MG63 (cell line): ENCODE results near the gene HEMK1. TPM values are rescaled to one million over a fixed set of nuclear protein-coding genes. Genes with fewer than 3 reads are reported as not detected.
A peak's percentile ranks its signal among the peaks of the same experiment; 100 is the strongest.

ENCODE experiments used
- DNase-seq: peaks from one replicate; pipeline ENCODE4 v3.0.0-alpha.2; 2020
- H3K27me3 ChIP-seq: fragments of 250-450 bp; sonication (Bioruptor Pico); 2 replicates; pipeline ENCODE4 v1.5.1; 2020; ENCODE audit warnings: mild to moderate bottlenecking, moderate library complexity
- H3K36me3 ChIP-seq: fragments of 250-450 bp; sonication (Bioruptor Pico); 2 replicates; pipeline ENCODE4 v1.5.1; 2020; ENCODE audit warnings: mild to moderate bottlenecking, moderate library complexity
- H3K4me3 ChIP-seq: fragments of 250-450 bp; sonication (Bioruptor Pico); 2 replicates; pipeline ENCODE4 v1.5.1; 2020; ENCODE audit warnings: mild to moderate bottlenecking, moderate library complexity
- H3K9me3 ChIP-seq: fragments of 250-450 bp; sonication (Bioruptor Pico); 2 replicates; pipeline ENCODE4 v1.5.1; 2020; ENCODE audit warnings: mild to moderate bottlenecking, moderate library complexity
- total RNA-seq: library from RNA; depleted of rRNA; stranded (reverse); fragments of >200 nt; shearing (Covaris generic); gene quantifications from 2 replicates; pipeline ENCODE4 v1.2.3, GENCODE V29; 2014; ENCODE audit warnings: low replicate concordance; rRNA removed

Gene HEMK1, protein sequence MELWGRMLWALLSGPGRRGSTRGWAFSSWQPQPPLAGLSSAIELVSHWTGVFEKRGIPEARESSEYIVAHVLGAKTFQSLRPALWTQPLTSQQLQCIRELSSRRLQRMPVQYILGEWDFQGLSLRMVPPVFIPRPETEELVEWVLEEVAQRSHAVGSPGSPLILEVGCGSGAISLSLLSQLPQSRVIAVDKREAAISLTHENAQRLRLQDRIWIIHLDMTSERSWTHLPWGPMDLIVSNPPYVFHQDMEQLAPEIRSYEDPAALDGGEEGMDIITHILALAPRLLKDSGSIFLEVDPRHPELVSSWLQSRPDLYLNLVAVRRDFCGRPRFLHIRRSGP
- total RNA-seq, result 4.3 and 23.3 TPM in 2 replicates

DNA sequence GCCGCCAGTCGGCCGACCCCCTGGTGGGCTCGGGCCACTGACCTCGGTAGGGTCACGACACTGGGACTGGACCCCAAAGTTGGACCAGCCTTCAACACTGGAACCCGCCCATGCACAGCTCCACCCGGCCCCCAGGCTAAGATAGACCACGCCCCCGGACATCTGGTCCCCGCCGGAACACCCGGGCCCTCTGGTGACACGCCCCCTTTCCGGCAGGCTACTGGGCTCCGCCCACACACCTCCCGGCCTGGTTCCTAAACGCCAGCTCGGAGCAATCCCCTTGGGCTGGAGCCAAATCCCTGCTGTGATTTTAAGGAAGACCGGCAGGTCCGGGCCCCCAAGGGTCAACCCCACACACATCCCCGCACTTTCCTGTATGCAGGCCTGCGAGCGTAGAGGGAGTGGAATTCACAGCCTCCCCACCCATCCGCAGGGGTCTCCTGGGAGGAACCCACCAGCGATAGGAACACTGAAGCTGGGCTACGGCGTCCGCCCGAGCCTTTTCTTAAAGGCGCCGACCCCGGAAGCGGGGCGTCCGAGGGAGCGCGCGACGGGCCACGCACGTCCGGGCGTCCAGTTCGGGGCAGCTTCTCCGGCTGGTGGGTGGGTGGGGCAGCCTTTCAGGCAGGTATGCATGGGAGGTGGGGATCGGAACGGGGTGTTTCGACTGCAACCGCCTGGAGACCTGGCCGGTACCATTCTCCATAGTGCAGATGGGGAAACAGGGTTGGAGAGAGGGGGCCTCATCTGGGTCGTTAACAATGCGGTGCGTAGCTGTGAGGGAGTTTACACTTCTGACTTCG is at the start of gene HEMK1:
TSS of gene HEMK1 (plus strand) at position 576 of the 803 bp plus-strand sequence. CDS start 1,583 bp downstream, outside the sequence.
- Histone ChIP-seq H3K4me3 (peak within 1 kb of the TSS; percentile 82), H3K27me3 (no peaks in the 10 kb centered on the region), H3K9me3 (no peaks in the 10 kb centered on the region), H3K36me3 (peaks cover 3% of the 10 kb centered on the region; the same call in 1 of the 2 replicates)
- DNase-seq, result peak; percentile 93

DNA sequence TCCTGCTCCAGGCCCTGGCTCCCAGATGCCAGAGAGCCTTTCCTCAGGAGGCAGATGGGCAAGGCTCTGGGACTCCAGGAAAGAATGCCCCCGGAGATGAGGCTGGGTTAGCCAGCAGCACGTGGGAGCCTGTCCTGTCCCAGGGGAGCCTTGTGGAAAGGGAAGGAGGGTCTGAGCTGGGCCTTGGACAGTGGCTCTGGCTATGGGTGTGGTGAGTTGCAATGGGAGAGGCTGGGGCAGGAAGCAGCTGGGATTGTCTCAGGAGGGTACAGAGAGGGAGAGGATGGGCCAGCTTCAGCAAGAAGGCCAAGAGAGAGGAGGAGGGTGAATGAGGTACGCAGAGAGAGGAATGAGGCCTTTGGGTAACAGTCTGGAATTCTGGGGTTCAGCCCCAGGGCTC is 48.5 kb upstream of the HEMK1 start:
- no peaks in the 10 kb centered on the region for H3K36me3 ChIP-seq
- H3K4me3 ChIP-seq, result no peak overlapping the region
- H3K9me3 ChIP-seq, result no peaks in the 10 kb centered on the region
- DNase-seq, result no peak
- H3K27me3 ChIP-seq, result no peaks in the 10 kb centered on the region

DNA sequence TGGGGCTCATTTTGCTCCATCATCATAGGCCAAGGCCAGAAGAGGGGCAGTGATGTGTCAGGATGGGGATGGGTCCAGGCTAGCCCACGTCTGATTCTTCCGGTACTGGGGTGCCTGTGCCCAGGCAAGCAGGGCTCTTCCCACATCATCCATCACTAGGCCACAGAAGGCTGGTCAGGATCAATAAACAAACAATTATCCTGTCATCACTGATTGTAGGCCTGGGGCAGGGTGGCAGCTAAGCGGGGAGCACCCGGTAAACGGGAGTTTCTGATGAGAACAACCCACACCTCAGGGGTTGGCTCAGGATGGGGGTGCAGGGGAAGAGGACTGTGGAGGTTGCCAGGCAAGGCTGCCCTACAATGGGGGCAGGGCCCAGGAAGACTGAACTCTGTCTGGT is 47.8 kb upstream of the HEMK1 start:
- Histone ChIP-seq H3K27me3 (no peaks in the 10 kb centered on the region), H3K9me3 (no peaks in the 10 kb centered on the region), H3K36me3 (no peaks in the 10 kb centered on the region), H3K4me3 (no peak overlapping the region)
- no peak for DNase-seq

DNA sequence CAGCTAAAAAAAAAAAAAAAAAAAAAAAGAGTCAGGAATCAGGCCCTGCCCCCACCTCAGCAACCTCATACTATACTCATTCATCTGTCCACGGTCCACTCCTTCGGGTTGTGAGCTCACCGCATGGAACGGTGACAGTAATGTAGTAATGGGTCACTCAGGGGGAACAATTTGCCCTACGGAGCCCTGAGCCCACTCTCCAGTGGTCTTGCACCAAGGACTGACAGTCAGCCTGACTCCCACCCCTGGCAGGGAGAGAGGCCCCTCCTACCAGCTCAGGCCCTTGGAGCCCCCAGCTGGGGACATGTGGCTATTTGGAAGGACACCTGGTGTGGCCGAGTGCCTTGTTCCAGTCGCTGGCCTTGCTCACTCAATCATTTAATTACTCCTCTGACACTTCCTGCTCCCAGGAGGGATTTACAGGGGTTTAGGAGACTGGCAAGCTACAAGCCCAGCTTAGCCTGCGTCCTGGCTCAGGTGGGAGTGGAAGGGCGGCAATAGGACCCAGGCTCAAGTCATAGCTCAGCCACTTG is 46.0 kb upstream of the HEMK1 start:
- no peak for DNase-seq
- H3K36me3 ChIP-seq, result no peaks in the 10 kb centered on the region
- H3K4me3 ChIP-seq, result no peak overlapping the region
- H3K9me3 ChIP-seq, result no peaks in the 10 kb centered on the region
- no peaks in the 10 kb centered on the region for H3K27me3 ChIP-seq

DNA sequence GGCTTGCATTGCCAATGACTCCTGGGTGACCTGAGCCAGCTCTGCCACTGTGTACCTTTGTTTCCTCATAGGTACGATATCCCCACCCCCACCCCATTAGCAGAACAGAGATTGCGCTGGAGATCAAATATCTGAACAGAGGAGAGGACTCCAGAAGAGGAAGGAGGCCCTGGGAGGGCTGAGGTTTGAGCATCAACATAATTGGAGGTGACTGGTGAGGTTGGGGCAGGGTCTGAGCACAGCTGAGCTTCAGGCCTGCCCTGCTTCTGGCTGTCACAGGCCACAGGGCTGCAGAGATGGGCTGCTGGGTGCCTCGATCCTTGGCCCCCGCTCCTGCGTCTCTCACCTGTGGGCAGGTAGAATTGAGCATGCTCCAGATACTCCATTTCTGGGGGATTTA is 44.6 kb upstream of the HEMK1 start:
- H3K36me3 ChIP-seq, result no peaks in the 10 kb centered on the region
- no peak for DNase-seq
- no peak overlapping the region for H3K4me3 ChIP-seq
- H3K27me3 ChIP-seq, result no peaks in the 10 kb centered on the region
- H3K9me3 ChIP-seq, result no peaks in the 10 kb centered on the region

DNA sequence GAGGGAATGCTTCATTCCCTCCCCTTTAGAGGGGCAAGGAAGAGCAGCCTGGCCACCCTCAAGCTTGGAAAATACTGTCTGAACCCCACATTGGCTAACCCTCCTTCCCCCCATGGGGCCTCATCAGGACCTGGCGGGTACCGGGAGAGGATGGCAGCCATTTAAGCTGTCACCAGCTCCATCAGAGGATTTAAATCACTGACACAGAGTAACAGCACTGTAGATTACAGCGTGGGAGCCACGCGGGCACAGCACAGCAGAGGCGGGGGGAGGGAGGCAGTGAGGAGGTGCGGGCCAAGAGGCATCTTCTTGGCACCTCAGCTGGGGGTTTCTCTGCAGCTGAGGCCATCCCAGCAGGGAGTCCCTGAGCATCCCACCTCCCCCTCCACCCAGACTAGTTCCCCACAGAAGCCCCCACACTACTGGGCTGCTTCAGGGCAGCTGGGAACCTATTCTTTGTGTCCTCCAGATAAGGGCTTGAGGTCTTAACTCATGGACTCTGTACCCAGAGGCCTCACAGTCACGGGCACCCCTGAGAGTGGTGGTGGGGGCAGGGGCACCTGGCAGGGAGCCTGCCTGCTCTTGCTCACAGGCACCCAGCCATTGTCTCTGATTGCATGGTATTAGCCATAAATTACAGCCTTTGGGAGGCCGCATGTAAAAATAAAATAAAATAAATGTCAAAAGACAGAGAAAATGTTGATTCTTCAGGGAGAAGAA is 44.0 kb upstream of the HEMK1 start:
- Histone ChIP-seq H3K27me3 (no peaks in the 10 kb centered on the region), H3K9me3 (no peaks in the 10 kb centered on the region), H3K36me3 (no peaks in the 10 kb centered on the region), H3K4me3 (no peak overlapping the region)
- DNase-seq, result no peak

DNA sequence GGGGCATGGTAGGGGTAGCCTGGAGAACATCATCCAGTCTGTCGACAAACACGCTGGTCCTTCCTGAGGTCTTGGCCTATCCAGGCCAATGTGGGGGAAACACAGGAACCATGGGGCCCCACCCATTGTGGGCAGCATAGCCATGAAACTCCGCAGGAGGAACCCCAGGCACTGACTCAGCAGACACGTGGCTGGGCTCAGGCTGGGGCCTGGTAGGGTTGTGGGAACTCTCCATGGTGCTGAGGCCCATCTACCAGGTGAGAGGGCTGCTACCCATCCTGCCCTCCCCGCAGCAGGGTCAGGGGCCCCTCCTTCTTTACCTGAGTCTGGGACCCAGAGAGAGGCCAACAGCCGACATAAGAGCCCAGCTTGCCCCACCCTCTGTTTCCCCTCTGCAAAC is 43.3 kb upstream of the HEMK1 start:
- Histone ChIP-seq H3K27me3 (no peaks in the 10 kb centered on the region), H3K36me3 (no peaks in the 10 kb centered on the region), H3K4me3 (no peak overlapping the region), H3K9me3 (no peaks in the 10 kb centered on the region)
- DNase-seq, result peak; percentile 24

DNA sequence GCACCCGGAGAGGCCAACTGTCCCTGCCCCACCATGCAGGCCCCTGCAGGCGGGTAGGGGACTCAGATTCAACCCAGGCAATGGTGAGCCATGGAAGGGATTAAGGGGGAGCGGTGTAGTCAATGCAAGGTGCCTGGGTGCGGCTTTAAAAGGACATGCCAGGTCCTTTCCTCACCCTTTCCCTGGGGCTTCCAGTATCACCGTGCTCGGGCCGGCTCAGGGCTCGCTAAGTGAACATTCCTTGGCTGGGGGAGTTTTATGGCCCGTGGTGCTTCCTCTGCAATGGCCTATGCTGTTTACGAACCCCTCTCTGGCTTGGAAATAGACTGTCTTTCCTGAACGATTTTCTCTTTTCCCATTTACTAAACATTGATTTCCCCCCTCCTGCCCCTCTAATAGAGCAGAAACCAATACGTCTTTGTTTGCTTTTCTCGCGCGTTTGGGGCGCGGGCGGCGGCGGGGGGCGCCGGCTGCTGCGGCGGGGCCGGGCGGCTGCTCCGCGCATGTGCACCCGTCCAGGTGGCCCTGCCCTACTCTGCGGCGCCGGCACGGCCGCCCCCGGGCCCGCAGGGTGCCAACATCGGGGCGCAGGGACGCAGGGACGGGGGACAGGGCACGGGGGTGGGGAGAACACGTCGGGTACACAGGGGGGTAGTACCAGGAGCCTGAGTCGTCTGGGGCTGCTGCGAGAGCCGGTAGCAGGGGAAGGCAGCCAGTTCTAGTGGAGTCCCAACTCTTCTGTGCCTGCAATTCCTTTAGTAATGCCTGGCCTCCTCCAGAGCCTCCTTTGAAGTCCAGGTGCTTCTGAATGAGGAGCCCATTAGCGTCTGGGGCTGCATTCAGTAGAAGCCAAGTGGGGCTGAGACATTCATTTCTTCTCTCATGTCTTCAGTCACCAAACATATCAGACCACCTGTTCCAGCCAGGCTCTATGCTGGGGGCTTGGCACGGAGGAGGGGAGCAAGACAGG is 39.0 kb upstream of the HEMK1 start:
- H3K36me3 ChIP-seq, result no peaks in the 10 kb centered on the region
- H3K27me3 ChIP-seq, result no peaks in the 10 kb centered on the region
- no peak overlapping the region for H3K4me3 ChIP-seq
- no peak for DNase-seq
- H3K9me3 ChIP-seq, result no peaks in the 10 kb centered on the region

DNA sequence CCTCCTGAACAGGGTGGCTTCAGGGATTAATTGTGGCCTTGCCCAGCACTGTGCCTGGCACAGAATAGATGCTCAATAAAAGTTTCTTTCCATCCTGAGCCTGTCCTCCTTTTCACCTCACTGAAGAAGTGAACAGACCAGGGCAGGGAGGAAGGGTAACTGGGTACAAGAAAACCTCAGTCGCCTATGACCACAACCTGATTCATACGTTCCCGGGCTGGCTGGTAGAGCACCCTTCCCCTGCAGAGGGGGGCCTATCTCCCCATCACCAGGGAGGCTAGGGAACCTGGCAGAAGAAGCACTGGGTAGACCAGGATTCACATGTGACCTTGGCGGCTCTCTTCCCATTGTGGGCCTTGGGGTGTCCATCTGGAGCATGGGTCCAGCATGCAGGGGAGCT is 38.1 kb upstream of the HEMK1 start:
- no peaks in the 10 kb centered on the region for H3K27me3 ChIP-seq
- no peak overlapping the region for H3K4me3 ChIP-seq
- no peak for DNase-seq
- H3K9me3 ChIP-seq, result no peaks in the 10 kb centered on the region
- no peaks in the 10 kb centered on the region for H3K36me3 ChIP-seq

DNA sequence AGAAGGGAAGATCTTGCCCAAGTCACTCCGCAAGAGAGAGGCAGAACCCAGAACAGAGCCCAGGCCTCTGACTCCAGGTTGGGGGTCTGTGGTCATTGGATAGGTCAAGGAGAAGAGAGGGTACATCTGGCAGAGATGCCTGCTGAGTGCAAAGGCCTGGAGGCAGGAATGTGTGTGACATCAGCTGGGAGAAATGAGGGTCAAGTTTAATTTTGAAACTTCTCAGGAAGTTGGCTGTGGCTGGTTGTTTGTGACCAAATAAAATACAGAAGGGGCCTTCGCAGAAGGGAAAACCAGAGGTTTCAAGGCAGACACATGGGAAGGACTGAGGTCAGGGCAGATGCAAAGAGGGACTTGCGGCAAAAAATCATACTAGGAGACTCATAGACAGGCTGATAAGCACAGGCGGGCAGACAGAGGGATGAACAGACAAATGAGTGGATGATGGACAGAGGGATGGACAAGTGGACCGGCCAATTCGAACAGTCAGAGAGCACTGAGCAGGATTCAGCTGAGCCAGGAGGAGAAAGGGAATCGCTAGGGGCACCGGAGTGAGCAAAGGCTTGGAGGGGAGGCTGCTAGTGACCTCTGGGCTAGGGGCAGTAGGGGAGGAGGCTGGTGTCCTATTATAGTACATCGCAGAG is 37.1 kb upstream of the HEMK1 start:
- no peak for DNase-seq
- Histone ChIP-seq H3K27me3 (no peaks in the 10 kb centered on the region), H3K4me3 (no peak overlapping the region), H3K36me3 (no peaks in the 10 kb centered on the region), H3K9me3 (no peaks in the 10 kb centered on the region)

DNA sequence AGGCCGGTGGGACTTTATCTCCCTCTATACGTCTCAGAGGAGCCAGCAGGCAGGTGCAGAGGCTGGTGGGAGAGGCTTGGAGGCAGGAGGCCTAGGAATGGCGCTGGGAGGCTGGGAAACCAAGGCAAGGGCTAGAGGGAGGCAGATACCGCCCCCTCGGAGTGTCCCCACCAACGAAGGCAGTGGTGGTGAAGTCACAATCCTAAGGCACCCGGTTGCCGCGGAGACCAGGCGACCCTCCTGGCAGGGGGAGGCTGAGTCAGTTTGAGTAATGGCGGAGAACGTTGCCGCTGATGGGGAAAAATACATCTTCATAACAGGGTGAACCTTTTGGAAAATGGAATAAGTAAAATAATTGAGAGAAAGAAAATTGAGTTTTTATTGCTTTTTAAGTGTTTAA is 36.0 kb upstream of the HEMK1 start:
- DNase-seq, result no peak
- Histone ChIP-seq H3K36me3 (no peaks in the 10 kb centered on the region), H3K9me3 (no peaks in the 10 kb centered on the region), H3K27me3 (no peaks in the 10 kb centered on the region), H3K4me3 (no peak overlapping the region)

DNA sequence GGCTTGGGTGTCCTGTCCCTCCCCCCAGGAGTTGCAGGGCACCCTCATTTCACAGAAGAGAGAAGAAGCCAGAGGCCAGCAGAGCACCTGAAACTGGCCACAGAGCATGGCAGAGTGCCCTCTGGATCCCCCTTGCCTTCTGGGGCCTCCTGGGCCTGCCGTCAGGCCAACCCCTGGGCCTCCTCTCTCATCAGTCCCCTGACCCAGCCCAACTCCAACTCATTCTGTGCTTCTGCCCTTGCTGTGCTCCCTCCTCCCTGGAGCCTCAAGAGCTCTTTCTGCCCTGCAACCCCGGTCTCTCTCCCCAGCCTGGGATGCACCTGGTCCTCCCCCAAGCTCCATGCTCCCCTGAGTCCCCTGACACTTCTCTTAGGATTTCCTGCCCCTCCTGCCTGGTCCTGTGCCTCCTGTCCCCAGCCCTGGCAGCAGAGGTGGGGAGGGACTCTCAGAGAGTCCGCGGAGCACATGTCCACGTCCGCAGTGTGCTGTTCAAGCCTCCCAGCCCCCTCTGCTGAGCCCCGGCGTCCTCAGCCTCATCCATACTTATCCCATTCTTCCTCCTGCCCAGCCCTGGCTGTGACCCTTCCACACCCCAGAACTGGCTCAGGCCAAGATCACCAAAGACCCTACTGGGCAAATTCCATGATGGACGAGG is 35.4 kb upstream of the HEMK1 start:
- Histone ChIP-seq H3K4me3 (no peak overlapping the region), H3K36me3 (no peaks in the 10 kb centered on the region), H3K27me3 (no peaks in the 10 kb centered on the region), H3K9me3 (no peaks in the 10 kb centered on the region)
- no peak for DNase-seq

DNA sequence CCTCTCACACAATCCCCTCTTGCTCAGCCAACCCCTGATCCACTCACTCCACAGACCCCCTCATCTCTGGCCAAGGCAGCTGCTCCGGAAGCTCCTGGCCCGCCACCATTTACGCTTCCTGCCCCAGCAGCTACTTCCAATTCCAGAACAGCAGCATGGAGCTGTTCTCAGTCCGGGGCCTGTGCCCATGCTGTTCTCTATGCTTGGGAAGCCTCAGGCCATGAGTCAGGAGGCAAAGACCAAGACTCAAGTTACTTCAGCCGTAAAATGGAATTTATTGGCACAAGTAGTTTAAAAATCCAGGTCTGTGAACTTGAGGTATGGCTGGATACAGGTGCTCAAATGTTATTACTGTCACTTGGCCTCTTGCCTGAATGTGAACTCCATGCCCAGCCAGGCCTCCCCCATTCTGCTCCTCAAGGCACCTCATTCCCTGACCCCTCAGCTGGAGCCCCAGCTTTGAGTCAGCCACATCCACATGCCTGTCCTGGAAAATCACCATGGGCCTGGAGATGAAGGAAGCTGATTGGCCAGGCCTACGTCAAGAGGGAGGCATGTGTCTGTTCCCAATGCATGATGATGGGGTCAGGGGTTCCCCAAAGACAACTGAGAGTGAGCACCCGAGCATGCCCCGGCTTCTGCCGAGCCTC is 34.5 kb upstream of the HEMK1 start:
- no peaks in the 10 kb centered on the region for H3K36me3 ChIP-seq
- no peaks in the 10 kb centered on the region for H3K27me3 ChIP-seq
- DNase-seq, result no peak
- no peak overlapping the region for H3K4me3 ChIP-seq
- no peaks in the 10 kb centered on the region for H3K9me3 ChIP-seq

DNA sequence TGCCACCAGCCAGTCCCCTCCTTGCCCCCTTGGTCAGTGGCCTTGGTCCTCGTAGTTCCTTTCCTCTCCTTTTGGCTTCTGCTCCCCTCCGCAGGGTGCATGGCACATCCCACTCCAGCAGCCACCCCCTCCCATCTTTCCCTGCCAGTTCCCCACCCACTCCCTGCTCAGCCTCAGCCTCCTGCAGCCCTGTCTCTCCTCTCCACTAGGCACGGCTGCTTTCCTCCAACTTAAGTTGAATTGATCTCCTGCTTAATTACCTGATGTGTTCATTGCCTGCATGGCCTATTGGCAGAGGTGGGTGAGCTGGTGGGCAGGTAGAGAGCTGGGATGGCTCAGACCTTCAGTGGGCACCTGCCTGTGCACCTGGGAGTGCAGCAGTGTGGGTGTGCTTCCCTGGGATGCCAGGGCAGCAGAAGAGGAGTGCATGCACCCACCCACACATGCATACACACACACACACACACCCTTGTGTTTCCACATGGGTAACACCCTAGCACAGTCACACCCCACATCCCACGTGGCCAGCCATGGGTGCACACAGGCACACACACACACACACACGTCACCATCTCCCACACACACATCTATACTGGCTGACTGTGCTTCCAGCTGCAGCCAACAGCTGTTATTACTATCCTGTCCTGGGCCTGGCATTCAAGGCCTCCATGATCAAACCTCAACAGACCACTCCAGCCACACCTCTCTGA is 32.7 kb upstream of the HEMK1 start:
- Histone ChIP-seq H3K4me3 (no peak overlapping the region), H3K9me3 (no peaks in the 10 kb centered on the region), H3K36me3 (no peaks in the 10 kb centered on the region), H3K27me3 (no peaks in the 10 kb centered on the region)
- DNase-seq, result no peak
